GM18907 (cell line): ENCODE results near the gene PDXK.

ENCODE experiments used
- ATAC-seq: cut with Tn5 transposase; IDR thresholded peaks from one replicate; pipeline ENCODE4 v1.9.1; 2021; ENCODE audit warnings: mild to moderate bottlenecking, moderate library complexity; ENCODE audit not compliant: unreplicated experiment

PDXK gene

DNA sequence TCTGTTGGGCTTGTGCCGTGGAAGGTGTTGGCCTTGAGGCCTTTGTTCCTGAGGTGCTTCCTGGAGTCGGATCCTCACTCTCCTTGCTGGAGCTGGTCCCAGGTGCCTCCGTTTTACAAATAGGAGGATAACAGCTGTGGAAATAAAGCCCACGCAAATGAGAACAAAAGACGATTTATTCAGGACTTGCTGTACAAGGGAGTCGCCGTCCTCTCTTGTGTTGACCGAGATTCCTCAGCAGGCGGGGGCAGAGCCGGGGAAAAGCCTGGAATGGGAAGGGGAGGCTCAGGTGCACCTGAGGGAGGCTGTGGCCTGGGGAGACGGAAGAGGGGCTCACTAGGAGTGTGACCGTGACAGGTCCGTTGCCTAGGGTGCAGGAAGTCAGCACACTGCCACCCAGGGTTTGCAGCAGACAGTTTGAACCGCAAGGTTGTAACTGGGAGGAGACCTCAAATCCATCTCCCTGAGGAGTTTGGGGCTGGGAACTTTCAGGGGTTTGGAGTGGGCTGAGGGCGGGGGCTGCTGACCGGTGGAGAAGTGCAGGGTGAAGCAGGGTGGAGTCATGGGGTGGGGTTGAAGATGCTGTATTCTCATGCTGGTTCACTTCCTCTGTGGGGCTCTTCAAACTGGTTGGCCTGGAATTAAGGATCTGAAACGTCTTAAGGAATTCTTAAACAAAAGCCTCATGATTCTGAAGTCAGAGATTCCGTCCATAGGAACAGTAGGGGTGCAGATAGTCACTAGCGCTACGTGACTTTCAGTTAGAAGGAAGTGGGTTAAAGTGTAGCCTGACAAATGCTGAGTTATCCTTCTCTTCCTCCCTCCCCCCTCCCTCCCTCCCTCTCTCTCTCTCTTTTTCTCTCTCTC is 59.8 kb downstream of the PDXK start:
- ATAC-seq, result no peak

DNA sequence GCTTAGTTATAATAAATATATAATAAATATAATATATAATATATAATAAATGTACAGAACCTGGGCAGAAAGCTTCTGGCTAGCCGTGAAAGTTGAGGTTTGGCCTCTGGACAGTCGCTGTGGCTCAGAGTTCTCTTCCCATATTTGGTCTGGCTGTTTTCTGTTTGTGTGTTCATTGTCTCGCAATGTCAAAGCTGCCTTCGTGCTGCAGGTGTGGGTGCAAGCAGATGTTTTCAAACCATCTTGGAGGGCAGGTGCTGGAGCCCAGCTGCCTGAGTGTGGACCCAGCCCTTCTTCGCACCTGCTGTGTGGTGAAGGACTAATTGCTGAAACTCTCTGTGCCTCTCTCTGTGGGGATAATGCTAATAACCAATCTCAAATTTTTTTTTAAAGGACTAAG is 60.7 kb downstream of the PDXK start:
- no peak for ATAC-seq

DNA sequence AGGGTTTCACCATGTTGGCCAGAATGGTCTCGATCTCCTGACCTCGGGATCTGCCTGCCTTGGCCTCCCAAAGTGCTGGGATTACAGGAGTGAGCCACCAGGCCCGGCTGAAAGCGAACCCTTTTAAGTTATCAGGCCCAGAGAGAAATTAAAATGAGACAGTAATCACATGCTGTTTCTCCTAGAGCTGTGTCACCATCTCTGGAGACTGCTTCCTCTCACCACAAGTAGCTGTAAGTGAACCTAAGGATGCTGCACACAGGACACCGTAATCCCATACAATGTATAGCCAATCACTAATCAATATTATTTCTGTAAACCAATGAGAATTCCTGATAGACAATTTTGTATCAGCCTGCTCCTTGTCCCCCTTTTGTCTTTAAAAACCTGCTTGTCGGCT is 62.9 kb downstream of the PDXK start:
- no peak for ATAC-seq

DNA sequence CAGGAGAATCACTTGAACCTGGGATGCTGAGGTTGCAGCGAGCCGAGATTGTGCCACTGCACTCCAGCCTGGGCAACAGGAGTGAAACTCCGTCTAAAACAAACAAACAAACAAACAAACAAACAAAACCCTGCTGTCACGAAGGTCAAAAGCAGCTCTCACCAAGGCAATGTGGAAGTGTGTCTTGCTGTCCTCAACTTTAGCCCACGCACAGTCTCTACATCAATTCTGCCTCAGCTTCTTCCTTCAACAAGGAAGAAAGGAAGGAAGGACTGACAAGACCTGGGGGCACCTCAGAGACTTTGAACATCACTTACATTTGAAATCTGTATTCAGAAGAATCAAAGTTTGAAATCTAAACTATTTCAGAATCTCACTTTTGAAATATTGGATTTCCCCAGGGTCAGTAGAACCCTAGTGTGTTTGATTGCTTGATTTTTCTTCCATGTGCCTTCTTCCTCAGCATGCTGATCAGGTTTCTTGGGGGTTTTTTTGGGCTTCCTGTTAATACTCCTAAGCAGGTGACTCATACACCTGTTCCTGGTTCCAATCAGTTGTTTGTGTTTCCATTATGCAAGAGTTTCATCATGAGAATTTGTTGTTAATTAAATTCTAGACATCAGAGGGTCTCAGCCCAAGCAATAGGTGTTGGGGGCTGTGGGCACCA is 63.6 kb downstream of the PDXK start:
- ATAC-seq, result no peak

DNA sequence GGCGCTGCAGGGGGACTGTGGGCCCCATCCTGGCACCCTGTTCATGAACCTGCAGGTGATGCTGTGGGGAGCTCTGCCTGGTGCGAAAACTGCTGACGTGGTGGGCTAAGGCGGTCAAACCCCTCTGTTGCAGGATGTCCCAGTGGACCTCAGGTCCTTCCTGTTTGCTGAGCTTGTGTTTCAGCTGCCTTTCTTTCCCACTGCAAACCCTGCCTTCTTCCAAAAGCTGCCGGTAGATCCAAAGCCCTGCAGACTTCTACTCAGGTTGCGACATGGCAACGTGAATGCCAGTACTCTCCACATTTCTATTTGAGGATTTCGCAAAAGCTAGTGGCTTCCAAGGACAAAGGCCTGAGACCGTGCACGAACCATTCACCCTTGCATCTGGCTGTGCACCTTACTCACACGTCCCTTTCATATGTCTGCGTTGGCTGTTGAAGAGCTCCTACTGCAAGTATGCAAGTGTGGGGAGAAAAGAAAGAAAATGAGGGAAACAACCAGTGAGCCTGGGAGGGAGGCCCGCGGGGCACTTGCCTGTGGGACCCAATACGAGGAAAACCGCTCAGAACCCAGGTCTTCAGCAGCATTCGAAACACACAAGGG is 64.3 kb downstream of the PDXK start:
- no peak for ATAC-seq

DNA sequence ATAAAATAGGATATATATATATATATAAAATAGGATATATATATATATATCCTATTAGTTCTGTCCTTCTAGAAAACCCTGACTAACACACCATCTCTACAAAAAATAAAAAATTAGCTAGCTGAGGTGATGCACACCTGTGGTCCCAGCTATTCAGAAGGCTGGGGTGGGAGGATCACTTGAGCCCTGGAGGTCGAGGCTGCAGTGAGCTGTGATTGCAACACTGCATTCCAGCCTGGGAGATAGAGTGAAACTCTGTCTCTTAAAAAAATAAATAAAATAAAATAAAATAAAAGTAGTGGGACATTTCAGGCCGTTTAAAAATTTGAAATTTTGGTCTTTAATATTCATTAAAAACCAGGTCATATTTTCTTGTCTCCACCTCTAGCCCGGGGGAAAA is 66.2 kb downstream of the PDXK start:
- ATAC-seq, result no peak

DNA sequence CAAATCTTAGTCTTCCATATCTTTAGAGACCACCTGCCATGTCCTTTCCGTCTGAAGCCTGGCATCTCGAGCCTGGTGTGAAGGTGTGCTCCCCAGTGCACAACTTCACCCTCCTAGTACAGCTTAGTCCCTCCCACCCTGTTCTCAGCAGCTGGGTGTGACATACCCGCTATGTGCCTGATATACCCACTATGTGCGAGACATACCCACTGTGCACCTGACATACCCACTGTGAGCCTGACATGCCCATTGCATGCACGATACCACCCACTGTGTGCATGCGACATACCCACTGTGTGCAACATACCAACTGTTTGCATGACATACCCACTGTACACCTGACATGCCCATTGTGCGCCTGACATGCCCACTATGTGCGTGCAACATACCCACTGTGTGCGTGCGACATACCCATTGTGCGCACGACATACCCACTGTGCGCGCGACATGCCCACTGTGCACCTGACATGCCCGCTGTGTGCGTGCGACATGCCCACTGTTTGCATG is 67.4 kb downstream of the PDXK start:
- no peak for ATAC-seq

DNA sequence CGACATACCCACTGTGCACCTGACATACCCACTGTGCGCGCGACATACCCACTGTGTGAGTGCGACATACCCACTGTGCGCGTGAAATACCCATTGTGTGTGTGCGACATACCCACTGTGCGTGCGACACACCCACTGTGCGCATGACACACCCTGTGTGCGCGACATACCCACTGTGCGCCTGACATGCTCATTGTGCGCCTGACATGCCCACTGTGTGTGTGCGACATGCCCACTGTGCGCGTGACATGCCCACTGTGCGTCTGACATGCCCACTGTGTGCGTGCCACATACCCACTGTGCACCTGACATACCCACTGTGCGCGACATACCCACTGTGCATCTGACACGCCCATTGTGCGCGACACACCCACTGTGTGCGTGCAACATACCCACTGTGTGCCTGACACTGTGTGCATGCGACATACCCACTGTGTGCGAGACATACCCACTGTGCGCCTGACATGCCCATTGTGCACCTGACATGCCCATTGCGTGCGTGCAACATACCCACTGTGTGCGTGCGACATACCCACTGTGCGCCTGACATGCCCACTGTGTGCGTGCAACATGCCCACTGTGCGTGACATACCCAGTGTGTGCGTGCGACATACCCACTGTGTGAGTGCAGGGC is 68.0 kb downstream of the PDXK start:
- ATAC-seq, result no peak

DNA sequence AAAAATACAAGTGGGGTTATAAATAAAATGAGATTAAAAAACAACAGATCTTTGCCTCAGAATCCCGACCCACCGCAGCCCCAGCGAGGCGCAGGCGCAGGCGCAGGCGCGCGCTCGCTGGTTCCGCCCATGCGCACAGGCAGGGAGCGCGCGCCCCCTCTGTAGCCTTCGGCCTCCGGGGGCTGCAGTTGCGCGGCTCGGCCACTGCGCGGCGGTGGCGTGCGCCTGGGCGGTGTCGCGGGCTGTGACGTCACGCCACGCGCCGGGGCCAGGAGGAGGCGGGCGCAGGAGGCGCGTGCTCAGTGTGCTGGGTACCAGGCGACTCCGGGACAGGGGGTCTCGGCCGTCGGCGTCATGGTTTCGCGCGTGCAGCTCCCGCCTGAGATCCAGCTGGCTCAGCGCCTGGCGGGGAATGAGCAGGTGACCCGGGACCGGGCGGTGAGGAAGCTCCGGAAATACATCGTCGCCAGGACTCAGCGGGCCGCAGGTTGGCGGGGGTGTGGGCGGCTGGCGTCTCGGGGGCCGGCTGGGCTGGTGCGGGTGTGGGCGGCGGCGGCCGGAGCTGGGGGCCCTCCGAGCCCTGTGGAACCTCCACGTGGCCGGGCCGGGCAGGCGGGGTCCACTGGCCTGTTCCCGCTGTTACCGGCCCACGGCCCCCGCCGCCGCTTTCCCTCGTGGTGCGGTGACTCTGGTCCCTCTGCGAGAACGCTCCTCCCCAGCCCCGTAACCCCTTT is 70.5 kb downstream of the PDXK start, which contains the start of gene RRP1:
RRP1 (plus strand) TSS at position 302 of the 734 bp plus-strand sequence; CDS start at position 355, 53 bp downstream.
- ATAC-seq, result peak; percentile 77

DNA sequence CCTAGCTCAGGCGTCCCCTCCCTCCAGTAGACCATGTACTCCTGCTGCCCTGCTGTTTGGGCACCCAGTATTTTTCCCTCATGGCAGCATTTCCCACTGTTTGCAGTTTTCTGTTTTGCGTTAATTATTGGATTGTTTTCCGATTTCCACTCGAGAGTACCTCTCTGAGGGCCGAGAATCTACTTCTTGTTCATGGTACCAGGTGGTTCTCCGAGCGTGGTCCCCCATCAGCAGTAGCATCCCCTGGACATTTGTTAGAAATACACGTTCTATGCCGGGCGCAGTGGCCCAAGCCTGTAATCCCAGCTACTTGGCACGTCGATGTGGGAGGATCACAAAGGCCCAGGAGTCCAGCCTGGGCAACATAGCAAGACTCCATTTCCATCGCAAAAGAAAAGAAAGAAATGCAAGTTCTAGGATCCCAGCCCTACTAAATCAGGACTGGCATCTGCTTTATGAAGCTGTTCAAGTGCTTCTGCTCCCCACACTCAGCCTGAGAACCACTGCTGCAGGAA is 71.1 kb downstream of the PDXK start:
- no peak for ATAC-seq

DNA sequence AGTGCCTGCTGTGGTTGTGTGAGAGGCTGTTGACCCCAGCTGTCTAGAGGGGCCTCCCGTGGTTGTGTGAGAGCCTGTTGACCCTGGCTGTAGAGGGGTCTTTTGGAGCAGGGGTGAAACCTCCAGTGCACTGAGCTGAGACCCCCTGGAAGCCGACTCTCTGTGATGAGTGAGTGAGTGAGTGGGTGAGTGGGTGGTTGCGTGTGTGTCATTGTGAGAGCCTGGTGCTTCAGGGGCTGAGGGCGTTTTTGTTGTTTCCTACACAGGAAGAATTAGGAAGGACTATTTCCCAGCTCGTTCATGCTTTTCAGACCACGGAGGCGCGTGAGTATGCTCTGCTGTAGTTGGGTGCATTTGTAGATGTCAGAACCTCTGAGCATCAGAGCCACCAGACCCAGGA is 73.5 kb downstream of the PDXK start:
- ATAC-seq, result no peak

DNA sequence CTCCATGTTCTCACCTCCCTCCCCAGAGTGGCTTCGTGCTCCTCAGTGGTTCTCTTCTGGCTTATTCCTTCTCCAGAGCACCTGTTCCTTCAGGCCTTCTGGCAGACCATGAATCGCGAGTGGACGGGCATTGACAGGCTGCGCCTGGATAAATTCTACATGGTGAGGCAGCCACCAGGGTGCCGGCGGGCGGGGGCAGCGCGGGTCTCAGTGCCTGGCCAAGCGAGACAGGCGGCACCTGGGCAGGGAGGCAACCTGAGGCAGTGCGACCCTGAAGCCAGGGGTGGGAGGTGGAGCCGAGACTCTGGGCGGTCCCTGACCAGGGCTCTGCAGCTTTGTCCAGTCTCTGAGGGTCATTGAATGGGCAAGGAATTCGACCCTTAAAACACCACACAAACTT is 74.3 kb downstream of the PDXK start:
- ATAC-seq, result no peak

DNA sequence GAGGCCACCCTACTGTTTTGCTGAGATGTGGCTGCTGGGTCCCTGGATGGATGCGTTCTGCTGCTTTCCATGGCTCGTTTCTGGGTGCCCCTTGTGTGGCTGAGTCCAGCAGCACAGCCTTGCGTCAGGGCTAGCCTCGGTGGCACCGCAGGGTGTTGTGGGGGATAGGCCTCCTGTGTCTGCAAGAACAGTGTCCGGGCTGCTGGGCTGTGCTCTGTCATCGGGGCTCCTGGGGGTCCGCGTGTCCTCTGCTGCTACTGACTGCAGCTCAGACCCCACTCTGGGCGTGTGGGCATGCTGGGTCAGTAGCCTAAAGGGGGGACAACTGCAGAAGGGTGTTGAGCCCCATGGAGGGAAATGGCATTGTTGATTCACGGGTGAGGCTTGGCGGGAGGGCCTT is 75.4 kb downstream of the PDXK start:
- ATAC-seq, result no peak

DNA sequence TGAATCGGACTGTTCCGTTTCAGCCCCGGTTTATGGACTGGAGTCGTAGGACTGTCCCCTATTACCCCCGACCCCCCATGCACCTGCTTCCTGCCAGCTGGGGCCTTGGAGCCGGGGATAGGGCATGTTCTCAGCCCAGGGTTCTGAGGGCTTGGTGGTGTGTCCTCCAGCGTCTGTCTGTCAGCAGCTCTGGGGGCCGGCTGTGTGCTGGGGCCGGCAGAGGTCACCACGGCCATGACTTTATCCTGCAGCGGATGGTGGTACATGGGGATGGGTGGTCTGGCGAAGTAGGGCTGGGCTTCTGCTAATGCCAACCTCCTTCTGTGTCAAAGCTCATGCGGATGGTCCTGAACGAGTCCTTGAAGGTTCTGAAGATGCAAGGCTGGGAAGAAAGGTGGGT is 75.9 kb downstream of the PDXK start:
- ATAC-seq, result no peak

DNA sequence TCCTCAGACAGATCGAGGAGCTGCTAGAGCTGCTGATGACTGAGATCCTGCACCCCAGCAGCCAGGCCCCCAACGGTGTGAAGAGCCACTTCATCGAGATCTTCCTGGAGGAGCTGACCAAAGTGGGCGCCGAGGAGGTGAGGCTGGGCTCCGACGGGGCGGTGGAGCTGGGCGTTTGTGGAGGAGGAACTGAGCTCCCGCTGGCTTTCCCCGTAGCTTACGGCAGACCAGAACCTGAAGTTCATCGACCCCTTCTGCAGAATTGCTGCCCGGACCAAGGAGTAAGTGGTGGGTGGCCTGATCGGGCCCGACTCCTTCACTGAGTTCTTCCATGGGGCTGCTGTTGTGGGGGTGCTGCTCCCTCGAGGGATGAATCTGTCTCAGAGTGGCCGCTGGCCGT is 78.5 kb downstream of the PDXK start:
- ATAC-seq, result no peak

DNA sequence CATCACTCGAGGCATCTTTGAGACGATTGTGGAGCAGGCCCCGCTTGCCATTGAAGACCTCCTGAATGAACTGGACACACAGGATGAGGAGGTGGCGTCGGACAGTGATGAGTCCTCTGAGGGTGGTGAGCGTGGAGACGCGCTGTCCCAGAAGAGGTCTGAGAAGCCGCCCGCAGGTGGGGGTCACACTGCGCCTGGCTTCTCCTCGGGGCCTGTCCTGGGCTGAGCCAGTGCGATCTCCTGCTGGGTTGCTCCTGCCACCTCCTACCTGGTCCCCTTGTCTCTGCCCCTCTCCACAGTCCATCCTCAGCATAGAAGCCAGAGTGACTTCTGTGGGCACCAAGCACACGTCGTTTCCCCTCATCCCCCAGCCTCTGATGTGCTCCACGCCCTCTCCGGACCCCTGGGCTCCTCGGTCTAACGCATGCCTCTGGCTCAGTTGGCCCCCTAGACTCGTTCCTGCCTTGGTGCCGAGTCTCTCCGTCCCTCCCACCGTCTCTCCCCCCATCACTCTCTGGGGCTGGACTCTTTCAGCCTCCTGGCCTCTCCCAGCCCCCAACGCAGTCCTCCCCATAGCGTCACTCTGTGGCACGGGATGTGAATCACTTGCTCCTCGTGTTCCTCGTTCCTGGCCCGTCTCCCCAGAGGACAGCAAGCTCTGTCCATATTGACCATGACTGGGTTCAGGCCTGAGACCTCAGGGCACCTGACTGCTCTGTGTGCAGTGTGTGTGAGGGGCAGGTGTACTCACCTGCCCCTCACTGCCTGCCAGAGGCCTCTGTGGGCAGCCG is 79.2 kb downstream of the PDXK start:
- ATAC-seq, result no peak

DNA sequence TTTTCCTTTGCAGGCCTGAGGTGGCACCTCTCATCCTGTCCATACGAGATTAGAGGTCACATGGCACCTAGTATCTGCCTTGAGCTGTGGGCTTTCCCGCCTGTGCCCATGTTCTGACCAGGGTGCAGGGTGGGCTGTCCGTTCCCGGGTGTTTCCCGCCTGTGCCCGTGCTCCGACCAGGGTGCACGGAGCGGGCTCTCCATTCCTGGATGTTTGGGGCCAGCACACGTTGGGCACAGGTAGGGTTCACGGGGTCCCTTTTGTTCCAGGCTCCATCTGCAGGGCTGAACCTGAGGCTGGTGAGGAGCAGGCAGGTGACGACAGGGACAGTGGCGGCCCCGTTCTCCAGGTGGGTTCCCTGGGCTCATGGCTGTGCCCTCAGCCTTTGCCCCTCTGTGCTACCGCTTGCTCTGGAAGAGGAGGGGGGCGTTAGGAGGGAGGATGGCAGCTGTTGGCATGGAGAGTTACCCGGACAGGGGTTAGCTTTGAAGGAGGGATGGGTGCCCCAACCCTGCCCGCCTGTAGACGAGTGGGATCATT is 80.4 kb downstream of the PDXK start:
- ATAC-seq, result no peak

DNA sequence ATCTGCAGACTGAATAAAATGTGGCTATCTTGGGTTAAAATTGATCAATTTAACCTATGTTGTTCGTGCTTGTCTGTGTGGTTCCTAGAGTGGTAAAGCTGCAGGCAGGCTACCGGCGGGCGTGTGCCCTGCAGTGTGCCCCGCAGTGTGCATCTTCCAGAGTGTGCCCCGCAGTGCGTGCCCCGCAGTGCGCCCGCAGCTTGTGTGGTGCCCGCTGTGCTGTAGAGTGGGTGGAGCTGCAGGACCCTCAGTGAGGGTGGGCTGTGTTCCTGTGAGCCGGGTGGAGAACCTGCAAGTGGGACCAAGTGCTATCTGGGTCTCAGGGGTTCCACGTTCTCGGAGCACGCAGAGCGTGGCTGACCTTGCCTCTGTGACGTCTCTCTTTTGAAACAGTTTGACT is 81.2 kb downstream of the PDXK start:
- no peak for ATAC-seq

DNA sequence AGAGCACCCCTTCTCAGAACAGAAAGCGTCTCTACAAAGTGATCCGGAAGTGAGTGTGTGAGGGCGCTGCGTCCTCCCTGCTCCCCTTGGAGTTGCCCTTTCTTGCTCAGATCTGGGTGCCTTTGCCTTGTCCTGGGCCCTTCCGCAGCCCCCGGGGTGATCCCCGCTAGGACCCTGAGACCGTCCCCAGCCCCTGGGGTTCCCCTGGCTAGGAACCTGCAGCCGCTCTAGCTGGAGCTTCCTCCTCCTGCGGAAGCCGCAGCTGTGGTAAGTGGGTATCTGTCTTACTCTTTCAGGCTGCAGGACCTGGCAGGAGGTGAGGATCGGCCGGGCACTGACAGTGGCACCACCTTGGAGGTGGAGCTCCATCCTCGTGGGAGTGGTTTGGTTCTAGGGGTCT is 81.6 kb downstream of the PDXK start:
- no peak for ATAC-seq
